Measurements from ENCODE around the gene SIK2. TPM values are rescaled to one million over a fixed set of nuclear protein-coding genes. Genes with fewer than 3 reads are reported as not detected.

The SIK2 gene
- total RNA-seq, 1 experiment from 2014 or later = 13.0 TPM

DNA sequence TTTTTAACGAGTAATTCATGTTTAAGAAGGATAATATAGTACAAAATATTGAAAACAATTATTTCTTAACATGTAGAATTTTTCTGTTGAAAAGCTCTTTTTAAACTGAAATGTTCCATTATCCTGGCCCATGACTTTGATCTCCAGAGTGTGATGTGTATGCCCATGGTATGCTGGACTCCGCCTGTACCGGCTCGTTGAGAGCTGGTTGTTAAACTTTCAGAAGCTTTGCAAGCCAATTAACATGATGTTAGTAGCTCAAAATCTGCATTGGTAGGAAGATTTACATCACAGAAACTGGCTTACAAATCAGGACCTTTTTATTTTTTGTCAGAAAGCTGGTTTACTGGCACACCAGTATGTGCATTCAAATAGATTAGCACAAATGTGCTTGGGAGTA lies 15.0 kb downstream of the SIK2 start:
- H2AFZ ChIP-seq (ENCODE audit: low read depth, low read length, poor library complexity, severe bottlenecking) = no peak overlapping the region
- RAD21 ChIA-PET (ENCODE audit: low non-redundant PET in 1 of 2, low total read pairs in 2 of 2, uncharacterized antibody in 2 of 2, unreplicated experiment in 2 of 2) = no interaction called here
- CTCF ChIA-PET = interaction anchor here (1.2 to 1.6 kb wide), 2 partner anchors 13 to 160 kb away, joined by 4 to 10 read pairs; no protein-coding TSS in a partner anchor
- H3K9me3 ChIP-seq (ENCODE audit: control insufficient read depth in 1 of 2, insufficient read depth in 1 of 2, low read depth in 1 of 2, low read length in 2 of 2) = no peaks in the 10 kb centered on the region
- H3K9ac ChIP-seq (ENCODE audit: low read length) = no peak overlapping the region
- TF ChIP-seq ATF3 (IDR thresholded peaks at IDR 0.05) = no peak
- TF ChIP-seq JUND (IDR thresholded peaks at IDR 0.05) = no peak
- TF ChIP-seq CEBPB (IDR thresholded peaks at IDR 0.05; ENCODE audit: low read depth) = no peak
- no peak for TF ChIP-seq ZFX (IDR thresholded peaks at IDR 0.05)
- TF ChIP-seq TCF7L2 (IDR thresholded peaks at IDR 0.05; ENCODE audit: borderline replicate concordance, extremely low read depth, insufficient read depth, insufficient read length) = no peak
- TF ChIP-seq SIN3A (IDR thresholded peaks at IDR 0.05; ENCODE audit: low read depth) = no peak
- TF ChIP-seq FOSL1 (IDR thresholded peaks at IDR 0.05; ENCODE audit: low read depth) = no peak
- TF ChIP-seq CTCF (IDR thresholded peaks at IDR 0.05 in 2 of 3, conservative IDR thresholded peaks at IDR 0.05 in 1 of 3; ENCODE audit: borderline replicate concordance in 1 of 3, insufficient read depth in 1 of 3, low read depth in 2 of 3, low read length in 2 of 3) = no peak
- TF ChIP-seq POLR2A (IDR thresholded peaks at IDR 0.05; ENCODE audit: borderline replicate concordance, extremely low read depth, insufficient read depth, insufficient read length) = no peak
- TF ChIP-seq ZNF274 (IDR thresholded peaks at IDR 0.05; ENCODE audit: low read depth, low read length) = no peak
- TF ChIP-seq SP1 (IDR thresholded peaks at IDR 0.05; ENCODE audit: low read depth) = no peak
- TF ChIP-seq POLR2AphosphoS5 (IDR thresholded peaks at IDR 0.05; ENCODE audit: low read depth, low read length) = no peak
- no peak for TF ChIP-seq CBX3 (IDR thresholded peaks at IDR 0.05; ENCODE audit: low read depth)
- TF ChIP-seq ELF1 (IDR thresholded peaks at IDR 0.05; ENCODE audit: borderline replicate concordance, low read depth) = no peak
- no peak for TF ChIP-seq EZH2phosphoT487 (IDR thresholded peaks at IDR 0.05; ENCODE audit: borderline replicate concordance)
- TF ChIP-seq SRF (IDR thresholded peaks at IDR 0.05; ENCODE audit: low read depth) = no peak
- no peak for TF ChIP-seq EGR1 (IDR thresholded peaks at IDR 0.05; ENCODE audit: low read depth)
- no peak for TF ChIP-seq YY1 (IDR thresholded peaks at IDR 0.05; ENCODE audit: extremely low read depth, insufficient replicate concordance, low read depth, low read length)
- TF ChIP-seq, protein P1, sequence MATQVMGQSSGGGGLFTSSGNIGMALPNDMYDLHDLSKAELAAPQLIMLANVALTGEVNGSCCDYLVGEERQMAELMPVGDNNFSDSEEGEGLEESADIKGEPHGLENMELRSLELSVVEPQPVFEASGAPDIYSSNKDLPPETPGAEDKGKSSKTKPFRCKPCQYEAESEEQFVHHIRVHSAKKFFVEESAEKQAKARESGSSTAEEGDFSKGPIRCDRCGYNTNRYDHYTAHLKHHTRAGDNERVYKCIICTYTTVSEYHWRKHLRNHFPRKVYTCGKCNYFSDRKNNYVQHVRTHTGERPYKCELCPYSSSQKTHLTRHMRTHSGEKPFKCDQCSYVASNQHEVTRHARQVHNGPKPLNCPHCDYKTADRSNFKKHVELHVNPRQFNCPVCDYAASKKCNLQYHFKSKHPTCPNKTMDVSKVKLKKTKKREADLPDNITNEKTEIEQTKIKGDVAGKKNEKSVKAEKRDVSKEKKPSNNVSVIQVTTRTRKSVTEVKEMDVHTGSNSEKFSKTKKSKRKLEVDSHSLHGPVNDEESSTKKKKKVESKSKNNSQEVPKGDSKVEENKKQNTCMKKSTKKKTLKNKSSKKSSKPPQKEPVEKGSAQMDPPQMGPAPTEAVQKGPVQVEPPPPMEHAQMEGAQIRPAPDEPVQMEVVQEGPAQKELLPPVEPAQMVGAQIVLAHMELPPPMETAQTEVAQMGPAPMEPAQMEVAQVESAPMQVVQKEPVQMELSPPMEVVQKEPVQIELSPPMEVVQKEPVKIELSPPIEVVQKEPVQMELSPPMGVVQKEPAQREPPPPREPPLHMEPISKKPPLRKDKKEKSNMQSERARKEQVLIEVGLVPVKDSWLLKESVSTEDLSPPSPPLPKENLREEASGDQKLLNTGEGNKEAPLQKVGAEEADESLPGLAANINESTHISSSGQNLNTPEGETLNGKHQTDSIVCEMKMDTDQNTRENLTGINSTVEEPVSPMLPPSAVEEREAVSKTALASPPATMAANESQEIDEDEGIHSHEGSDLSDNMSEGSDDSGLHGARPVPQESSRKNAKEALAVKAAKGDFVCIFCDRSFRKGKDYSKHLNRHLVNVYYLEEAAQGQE (IDR thresholded peaks at IDR 0.05; ENCODE audit: low read depth) = no peak
- no peak for TF ChIP-seq MAX (IDR thresholded peaks at IDR 0.05)
- BruUV-seq (replicated peaks) = no TSS peak
- POLR2A ChIA-PET = no interaction called here
- peaks cover 3% of the 10 kb centered on the region in 2 experiments; a peak in 2 of 4 replicates for H3K36me3 ChIP-seq (ENCODE audit: control insufficient read depth in 1 of 2, insufficient read depth in 2 of 2, low read length in 2 of 2)
- H3K79me2 ChIP-seq (ENCODE audit: insufficient read depth, low read length) = 0 out of 2 replicates have a peak, but pooled peaks cover 3% of the 10 kb centered on the region
- no peak overlapping the region for H3K27ac ChIP-seq (ENCODE audit: low read depth, low read length)
- H3K27me3 ChIP-seq (ENCODE audit: insufficient read depth, low read length) = no peaks in the 10 kb centered on the region
- H3K4me1 ChIP-seq (ENCODE audit: control insufficient read depth in 1 of 2, insufficient read depth in 2 of 2, low read length in 2 of 2) = no peaks in the 10 kb centered on the region
- H3K4me2 ChIP-seq (ENCODE audit: low read length) = no peak overlapping the region
- intact Hi-C loops (cut with micrococcal nuclease) = no loop called here
- no peaks in the 10 kb centered on the region for H4K20me1 ChIP-seq (ENCODE audit: insufficient read depth)
- no peak overlapping the region for H3K4me3 ChIP-seq (replicated peaks in 1 of 2; ENCODE audit: low read depth in 1 of 2, low read length in 2 of 2)
- DNase-seq (ENCODE audit: low read depth, low spot score) = no peak
- H3K9me2 ChIP-seq (ENCODE audit: insufficient read depth) = no peaks in the 10 kb centered on the region
- no peak for ATAC-seq

All from HCT116 (cell line).